Measurements from ENCODE around the gene PLCH1.

The PLCH1 gene

GRCh38 chr3:155388417-155388816 is 356.5 kb downstream of the PLCH1 start:
- Histone ChIP-seq H3K79me2 (ENCODE audit: control insufficient read depth, low read length) (no peaks in the 10 kb centered on the region), H4K20me1 (ENCODE audit: control insufficient read depth, insufficient read depth, low read depth, low read length) (no peaks in the 10 kb centered on the region), H3F3A (ENCODE audit: control insufficient read depth, insufficient read depth) (no peaks in the 10 kb centered on the region), H3K9me2 (replicated peaks; ENCODE audit: control insufficient read depth, low read length) (no peaks in the 10 kb centered on the region), H3K9me3 (ENCODE audit: control insufficient read depth, insufficient read depth, low read length) (no peaks in the 10 kb centered on the region), H3K27ac (ENCODE audit: low read depth, low read length) (no peak overlapping the region), H3K4me1 (ENCODE audit: control insufficient read depth, low read length) (0 out of 2 replicates have a peak, but pooled peaks cover 3% of the 10 kb centered on the region), H3K36me3 (ENCODE audit: control insufficient read depth, low read length) (no peaks in the 10 kb centered on the region), H3K27me3 (ENCODE audit: control insufficient read depth, low read length) (no peaks in the 10 kb centered on the region), H3K4me2 (ENCODE audit: low read length) (no peak overlapping the region), H3K4me3 (ENCODE audit: low read length) (no peak overlapping the region)
- no peak for TF ChIP-seq EZH2phosphoT487 (IDR thresholded peaks at IDR 0.05; ENCODE audit: borderline replicate concordance, low read length)
- TF ChIP-seq, protein P1, sequence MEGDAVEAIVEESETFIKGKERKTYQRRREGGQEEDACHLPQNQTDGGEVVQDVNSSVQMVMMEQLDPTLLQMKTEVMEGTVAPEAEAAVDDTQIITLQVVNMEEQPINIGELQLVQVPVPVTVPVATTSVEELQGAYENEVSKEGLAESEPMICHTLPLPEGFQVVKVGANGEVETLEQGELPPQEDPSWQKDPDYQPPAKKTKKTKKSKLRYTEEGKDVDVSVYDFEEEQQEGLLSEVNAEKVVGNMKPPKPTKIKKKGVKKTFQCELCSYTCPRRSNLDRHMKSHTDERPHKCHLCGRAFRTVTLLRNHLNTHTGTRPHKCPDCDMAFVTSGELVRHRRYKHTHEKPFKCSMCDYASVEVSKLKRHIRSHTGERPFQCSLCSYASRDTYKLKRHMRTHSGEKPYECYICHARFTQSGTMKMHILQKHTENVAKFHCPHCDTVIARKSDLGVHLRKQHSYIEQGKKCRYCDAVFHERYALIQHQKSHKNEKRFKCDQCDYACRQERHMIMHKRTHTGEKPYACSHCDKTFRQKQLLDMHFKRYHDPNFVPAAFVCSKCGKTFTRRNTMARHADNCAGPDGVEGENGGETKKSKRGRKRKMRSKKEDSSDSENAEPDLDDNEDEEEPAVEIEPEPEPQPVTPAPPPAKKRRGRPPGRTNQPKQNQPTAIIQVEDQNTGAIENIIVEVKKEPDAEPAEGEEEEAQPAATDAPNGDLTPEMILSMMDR (IDR thresholded peaks at IDR 0.05; ENCODE audit: low read depth, low read length, poor library complexity, severe bottlenecking): no peak

- H3K4me2 ChIP-seq (ENCODE audit: low read length): no peak overlapping the region
- H3K27me3 ChIP-seq (ENCODE audit: control insufficient read depth, low read length): no peaks in the 10 kb centered on the region
- H3K4me1 ChIP-seq (ENCODE audit: control insufficient read depth, low read length): 0 out of 2 replicates have a peak, but pooled peaks cover 3% of the 10 kb centered on the region
- H3K27ac ChIP-seq (ENCODE audit: low read depth, low read length): no peak overlapping the region
- no peaks in the 10 kb centered on the region for H3K36me3 ChIP-seq (ENCODE audit: control insufficient read depth, low read length)
- H4K20me1 ChIP-seq (ENCODE audit: control insufficient read depth, insufficient read depth, low read depth, low read length): no peaks in the 10 kb centered on the region
- H3K9me2 ChIP-seq (replicated peaks; ENCODE audit: control insufficient read depth, low read length): no peaks in the 10 kb centered on the region
- H3K9me3 ChIP-seq (ENCODE audit: control insufficient read depth, insufficient read depth, low read length): no peaks in the 10 kb centered on the region
- no peaks in the 10 kb centered on the region for H3K79me2 ChIP-seq (ENCODE audit: control insufficient read depth, low read length)
- H3F3A ChIP-seq (ENCODE audit: control insufficient read depth, insufficient read depth): no peaks in the 10 kb centered on the region
- H3K4me3 ChIP-seq (ENCODE audit: low read length): no peak overlapping the region
- TF ChIP-seq, protein P1 (IDR thresholded peaks at IDR 0.05; ENCODE audit: low read depth, low read length, poor library complexity, severe bottlenecking): no peak
- no peak for TF ChIP-seq EZH2phosphoT487 (IDR thresholded peaks at IDR 0.05; ENCODE audit: borderline replicate concordance, low read length)
These were observed 357.3 kb downstream of the PLCH1 start for GRCh38 chr3:155387571-155387970.

GRCh38 chr3:155386919-155387318 is 358.0 kb downstream of the PLCH1 start:
- no peaks in the 10 kb centered on the region for H3K36me3 ChIP-seq (ENCODE audit: control insufficient read depth, low read length)
- no peak overlapping the region for H3K4me2 ChIP-seq (ENCODE audit: low read length)
- no peak overlapping the region for H3K4me3 ChIP-seq (ENCODE audit: low read length)
- TF ChIP-seq, protein P1 (IDR thresholded peaks at IDR 0.05; ENCODE audit: low read depth, low read length, poor library complexity, severe bottlenecking): no peak
- TF ChIP-seq EZH2phosphoT487 (IDR thresholded peaks at IDR 0.05; ENCODE audit: borderline replicate concordance, low read length): no peak
- H3K79me2 ChIP-seq (ENCODE audit: control insufficient read depth, low read length): no peaks in the 10 kb centered on the region
- 0 out of 2 replicates have a peak, but pooled peaks cover 3% of the 10 kb centered on the region for H3K4me1 ChIP-seq (ENCODE audit: control insufficient read depth, low read length)
- H3F3A ChIP-seq (ENCODE audit: control insufficient read depth, insufficient read depth): no peaks in the 10 kb centered on the region
- H3K9me3 ChIP-seq (ENCODE audit: control insufficient read depth, insufficient read depth, low read length): no peaks in the 10 kb centered on the region
- H3K9me2 ChIP-seq (replicated peaks; ENCODE audit: control insufficient read depth, low read length): no peaks in the 10 kb centered on the region
- H4K20me1 ChIP-seq (ENCODE audit: control insufficient read depth, insufficient read depth, low read depth, low read length): no peaks in the 10 kb centered on the region
- H3K27me3 ChIP-seq (ENCODE audit: control insufficient read depth, low read length): no peaks in the 10 kb centered on the region
- H3K27ac ChIP-seq (ENCODE audit: low read depth, low read length): no peak overlapping the region
